Urothelium cell line (cell line): ENCODE data around the gene EIF5AL1.
"Not testable (repeated sequence)": the region's sequence is repeated elsewhere in the genome, so short reads cannot be mapped to it uniquely, and the experiment has no call there.

ENCODE experiments used
- DNase-seq: peaks from one replicate; pipeline ENCODE4 v3.0.0; 2011; ENCODE audit warnings: low spot score, mixed read lengths
- FAIRE-seq: peaks from 2 replicates; lab custom pipeline; 2011; peaks lifted over from hg19 to GRCh38; lab: Jason Lieb, UNC

Gene EIF5AL1

DNA sequence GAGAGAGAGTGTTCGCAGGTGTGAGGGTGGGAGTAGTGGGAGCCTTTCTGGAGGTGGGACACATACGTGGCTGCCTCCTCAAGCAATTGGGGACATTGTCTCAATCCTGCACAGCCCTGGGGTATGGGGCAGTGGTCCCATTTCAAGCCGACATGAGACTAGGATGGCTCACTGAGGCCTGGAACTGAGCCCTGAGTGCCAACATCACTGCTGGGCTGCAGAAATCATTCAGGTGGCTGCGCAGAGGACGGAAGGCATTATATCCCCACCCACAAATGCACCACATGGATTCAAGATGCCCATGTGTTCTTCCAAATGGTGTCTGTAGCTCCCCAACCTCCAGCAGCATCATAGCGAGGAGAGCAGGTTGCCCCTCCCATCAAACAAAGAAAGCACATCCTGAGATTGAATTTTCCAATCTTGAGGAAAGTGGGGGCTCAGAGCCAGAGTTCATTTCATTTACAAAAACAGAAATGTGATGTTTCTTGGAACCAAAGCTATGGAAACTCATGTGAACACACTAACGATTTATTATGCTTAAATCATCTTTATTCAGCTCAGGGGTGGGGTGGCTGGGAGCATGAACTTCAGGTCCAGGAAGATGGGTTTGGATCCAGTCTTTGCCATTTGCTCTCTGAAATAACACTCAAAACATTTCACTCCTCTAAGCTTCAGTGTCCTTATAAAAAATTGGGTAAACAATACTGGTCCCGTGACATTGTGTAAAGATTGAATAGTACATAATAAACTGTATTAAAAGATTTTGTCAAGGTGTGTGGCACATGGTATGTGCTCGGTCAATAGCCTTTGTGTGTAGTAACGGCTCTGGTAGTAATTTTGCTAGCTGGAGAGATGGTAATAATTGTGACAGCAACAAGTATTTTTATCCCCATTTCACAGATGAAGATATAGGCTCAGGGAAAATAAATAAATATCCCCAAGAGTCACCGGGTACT is 43.3 kb downstream of the EIF5AL1 start:
- DNase-seq (no peak), FAIRE-seq (no peak)

GRCh38 chr10:79556961-79557360 is 44.6 kb downstream of the EIF5AL1 start:
- FAIRE-seq, result peak; percentile 17
- not testable (repeated sequence) for DNase-seq

GRCh38 chr10:79559726-79560125 is 47.4 kb downstream of the EIF5AL1 start:
- no peak for FAIRE-seq
- DNase-seq, result no peak

DNA sequence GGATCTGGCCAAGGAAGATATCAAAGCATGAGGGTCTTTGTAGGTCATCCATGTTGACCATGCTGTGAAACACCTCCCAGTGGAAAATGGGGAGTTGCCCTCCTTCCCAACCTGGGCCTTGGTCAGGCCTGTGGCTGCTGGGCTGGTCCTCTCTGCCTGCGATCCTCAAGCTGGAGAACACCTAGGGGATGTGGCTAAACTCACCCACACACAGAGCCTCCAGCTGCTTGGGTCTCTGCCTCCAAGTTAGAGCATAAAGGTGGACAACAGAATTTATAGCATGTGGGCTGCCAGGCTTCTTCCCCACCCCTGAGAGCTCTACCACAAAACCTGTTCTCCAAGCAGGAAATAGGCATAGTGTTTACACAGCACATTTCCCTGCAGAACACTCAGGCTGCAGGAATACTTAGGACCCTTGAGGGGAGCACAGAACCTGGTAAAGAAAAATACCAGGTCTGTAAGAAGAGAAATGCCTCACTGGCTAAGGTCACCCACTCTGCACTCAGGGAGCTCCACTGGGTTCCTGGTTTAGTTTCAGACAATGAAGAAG is 47.9 kb downstream of the EIF5AL1 start, which contains the start of gene SFTPA2:
TSS of gene SFTPA2 (minus strand) at position 248 of the 550 bp plus-strand sequence. CDS start 924 bp downstream, outside the sequence.
- FAIRE-seq, result no peak
- DNase-seq, result no peak

DNA sequence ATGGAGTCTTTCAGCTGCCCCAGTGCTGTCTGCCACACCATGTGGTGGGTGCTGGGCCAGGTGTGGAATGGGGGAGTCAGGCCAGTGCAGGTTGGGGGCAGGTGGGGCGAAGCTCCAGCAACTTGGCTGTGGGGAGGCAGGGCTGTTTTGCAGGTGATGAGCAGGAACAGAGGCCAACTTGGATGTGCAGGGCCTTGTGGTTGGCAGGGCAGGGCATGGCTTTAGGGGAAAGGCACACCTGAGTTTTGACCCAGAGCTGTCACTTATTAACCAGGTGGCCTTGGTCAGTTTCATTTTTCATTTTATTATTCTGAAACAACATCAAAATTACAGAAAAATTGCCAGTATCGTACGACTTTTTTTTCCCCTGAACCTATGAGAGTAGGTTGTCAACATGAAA is 48.9 kb downstream of the EIF5AL1 start:
- no peak for DNase-seq
- FAIRE-seq, result peak; percentile 30

DNA sequence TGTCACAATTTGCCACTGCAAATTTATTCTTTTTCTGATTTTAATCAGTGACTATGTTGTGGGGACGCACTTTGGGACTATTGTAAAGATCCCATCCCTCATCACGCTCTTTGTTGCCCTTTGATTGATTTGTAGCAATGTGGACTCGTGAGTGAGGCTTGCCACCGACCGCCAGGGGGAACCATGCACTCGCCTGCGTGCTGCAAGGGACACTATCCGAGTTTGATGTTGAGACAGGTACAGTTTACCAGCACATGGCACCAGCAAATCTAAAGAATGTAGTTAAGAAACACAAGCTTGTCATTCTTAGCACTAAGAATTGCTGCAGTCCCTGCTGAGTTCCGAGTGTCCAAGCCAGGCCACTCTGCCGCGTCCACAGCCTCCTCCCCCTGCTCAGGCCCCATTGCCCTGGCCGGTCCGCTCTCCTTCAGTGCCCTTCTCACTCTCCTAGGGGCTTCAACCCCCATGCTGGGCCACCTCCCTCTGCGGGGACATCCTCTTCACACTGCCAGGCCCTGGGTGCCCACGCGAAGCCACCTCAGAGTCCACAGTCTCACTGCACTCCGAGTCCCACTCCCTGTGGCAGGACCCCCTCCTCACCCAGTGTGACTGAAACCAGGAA is 49.9 kb downstream of the EIF5AL1 start:
- FAIRE-seq, result peak; percentile 84
- DNase-seq, result peak; percentile 77

GRCh38 chr10:79563426-79563825 is 51.1 kb downstream of the EIF5AL1 start:
- no peak for DNase-seq
- FAIRE-seq, result no peak
